Prostate gland (tissue), 2 donors: ENCODE measurements around the gene RIPPLY1.

Source experiments
- POLR2A ChIP-seq: fragments of 450-650 bp; IDR thresholded peaks from one replicate; pipeline ENCODE4 v1.6.1; 2016; ENCODE audit warnings: antibody characterized with exemption, mild to moderate bottlenecking
- POLR2AphosphoS5 ChIP-seq: sonication (generic); formaldehyde crosslinking; IDR thresholded peaks from one replicate; pipeline ENCODE4 v1.6.1; 2017; ENCODE audit warnings: antibody characterized with exemption
- TF ChIP-seq, protein P1 (sequence below), 4 experiments: fragments of 200-600 bp in 2 of 4; fragments of 450-650 bp in 2 of 4; sonication (generic) in 2 of 4; IDR thresholded peaks; 1 replicate in 3 of 4; 2 replicates in 1 of 4; pipeline ENCODE4 v1.5.1; 2016 to 2019; ENCODE audit warnings: antibody characterized with exemption in 4 of 4, mild to moderate bottlenecking in 2 of 4, moderate library complexity in 2 of 4

DNA sequence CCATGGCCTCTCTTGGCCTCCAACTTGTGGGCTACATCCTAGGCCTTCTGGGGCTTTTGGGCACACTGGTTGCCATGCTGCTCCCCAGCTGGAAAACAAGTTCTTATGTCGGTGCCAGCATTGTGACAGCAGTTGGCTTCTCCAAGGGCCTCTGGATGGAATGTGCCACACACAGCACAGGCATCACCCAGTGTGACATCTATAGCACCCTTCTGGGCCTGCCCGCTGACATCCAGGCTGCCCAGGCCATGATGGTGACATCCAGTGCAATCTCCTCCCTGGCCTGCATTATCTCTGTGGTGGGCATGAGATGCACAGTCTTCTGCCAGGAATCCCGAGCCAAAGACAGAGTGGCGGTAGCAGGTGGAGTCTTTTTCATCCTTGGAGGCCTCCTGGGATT is 25.1 kb upstream of the RIPPLY1 start:
- TF ChIP-seq POLR2A (no peak), POLR2AphosphoS5 (no peak)
- TF ChIP-seq, protein P1, sequence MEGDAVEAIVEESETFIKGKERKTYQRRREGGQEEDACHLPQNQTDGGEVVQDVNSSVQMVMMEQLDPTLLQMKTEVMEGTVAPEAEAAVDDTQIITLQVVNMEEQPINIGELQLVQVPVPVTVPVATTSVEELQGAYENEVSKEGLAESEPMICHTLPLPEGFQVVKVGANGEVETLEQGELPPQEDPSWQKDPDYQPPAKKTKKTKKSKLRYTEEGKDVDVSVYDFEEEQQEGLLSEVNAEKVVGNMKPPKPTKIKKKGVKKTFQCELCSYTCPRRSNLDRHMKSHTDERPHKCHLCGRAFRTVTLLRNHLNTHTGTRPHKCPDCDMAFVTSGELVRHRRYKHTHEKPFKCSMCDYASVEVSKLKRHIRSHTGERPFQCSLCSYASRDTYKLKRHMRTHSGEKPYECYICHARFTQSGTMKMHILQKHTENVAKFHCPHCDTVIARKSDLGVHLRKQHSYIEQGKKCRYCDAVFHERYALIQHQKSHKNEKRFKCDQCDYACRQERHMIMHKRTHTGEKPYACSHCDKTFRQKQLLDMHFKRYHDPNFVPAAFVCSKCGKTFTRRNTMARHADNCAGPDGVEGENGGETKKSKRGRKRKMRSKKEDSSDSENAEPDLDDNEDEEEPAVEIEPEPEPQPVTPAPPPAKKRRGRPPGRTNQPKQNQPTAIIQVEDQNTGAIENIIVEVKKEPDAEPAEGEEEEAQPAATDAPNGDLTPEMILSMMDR (IDR thresholded peaks at IDR 0.05): no peak
